Measurements from ENCODE around the gene CLDN12.
A peak's percentile ranks its signal among the peaks of the same experiment; 100 is the strongest.

The CLDN12 gene

GRCh38 chr7:90403174-90404113 lies at the start of gene CLDN12:
Gene CLDN12, plus strand, starts transcription at chr7:90403461. Its CDS starts 9,216 bp downstream, at chr7:90412677.
- DNase-seq, result peak; percentile 89

- DNase-seq, result no peak
Measured at GRCh38 chr7:90383422-90383821, 19.8 kb upstream of the CLDN12 start.

- no peak for DNase-seq
Measured at GRCh38 chr7:90383861-90384260, 19.4 kb upstream of the CLDN12 start.

GRCh38 chr7:90384433-90384832 lies 18.8 kb upstream of the CLDN12 start:
- no peak for DNase-seq

- no peak for DNase-seq
Measured at GRCh38 chr7:90387470-90388240, 15.6 kb upstream of the CLDN12 start.

- DNase-seq, result no peak
Measured at GRCh38 chr7:90390926-90391325, 12.3 kb upstream of the CLDN12 start.

GRCh38 chr7:90391488-90391887 lies 11.8 kb upstream of the CLDN12 start:
- DNase-seq, result no peak

GRCh38 chr7:90396420-90396819 lies 6.8 kb upstream of the CLDN12 start:
- no peak for DNase-seq

GRCh38 chr7:90401989-90402388 lies 1.3 kb upstream of the CLDN12 start:
- no peak for DNase-seq

- no peak for DNase-seq
Measured at GRCh38 chr7:90402785-90403173, 482 bp upstream of the CLDN12 start.

GRCh38 chr7:90404777-90405176 lies 1.5 kb downstream of the CLDN12 start:
- no peak for DNase-seq

- no peak for DNase-seq
Measured at GRCh38 chr7:90407484-90407821, 4.2 kb downstream of the CLDN12 start.

- no peak for DNase-seq
Measured at GRCh38 chr7:90408142-90408541, 4.9 kb downstream of the CLDN12 start.

- DNase-seq, result no peak
Measured at GRCh38 chr7:90409667-90410066, 6.4 kb downstream of the CLDN12 start.

GRCh38 chr7:90411510-90411909 lies 8.2 kb downstream of the CLDN12 start:
- peak; percentile 79 for DNase-seq

- no peak for DNase-seq
Measured at GRCh38 chr7:90412458-90413184, 9.4 kb downstream of the CLDN12 start.

GRCh38 chr7:90413185-90413528 lies 9.9 kb downstream of the CLDN12 start:
- no peak for DNase-seq

GRCh38 chr7:90421651-90422050 lies 18.4 kb downstream of the CLDN12 start:
- DNase-seq, result no peak

- DNase-seq, result no peak
Measured at GRCh38 chr7:90424720-90425119, 21.5 kb downstream of the CLDN12 start.

- DNase-seq, result no peak
Measured at GRCh38 chr7:90425376-90425775, 22.1 kb downstream of the CLDN12 start.

GRCh38 chr7:90430614-90431460 lies 27.6 kb downstream of the CLDN12 start:
- no peak for DNase-seq

GRCh38 chr7:90432752-90433151 lies 29.5 kb downstream of the CLDN12 start:
- no peak for DNase-seq

- DNase-seq, result no peak
Measured at GRCh38 chr7:90433221-90433620, 30.0 kb downstream of the CLDN12 start.
